ENCODE data around the gene ATXN7L3B. TPM values are rescaled to one million over a fixed set of nuclear protein-coding genes. Genes with fewer than 3 reads are reported as not detected.
A peak's percentile ranks its signal among the peaks of the same experiment; 100 is the strongest.

Gene ATXN7L3B
- total and polyA plus RNA-seq, 9 of the 15 experiments (the other 6 are each of a cell fraction or from before 2014, with no cell fraction given) = 10.3 to 40.5 (median 31.0) TPM

DNA sequence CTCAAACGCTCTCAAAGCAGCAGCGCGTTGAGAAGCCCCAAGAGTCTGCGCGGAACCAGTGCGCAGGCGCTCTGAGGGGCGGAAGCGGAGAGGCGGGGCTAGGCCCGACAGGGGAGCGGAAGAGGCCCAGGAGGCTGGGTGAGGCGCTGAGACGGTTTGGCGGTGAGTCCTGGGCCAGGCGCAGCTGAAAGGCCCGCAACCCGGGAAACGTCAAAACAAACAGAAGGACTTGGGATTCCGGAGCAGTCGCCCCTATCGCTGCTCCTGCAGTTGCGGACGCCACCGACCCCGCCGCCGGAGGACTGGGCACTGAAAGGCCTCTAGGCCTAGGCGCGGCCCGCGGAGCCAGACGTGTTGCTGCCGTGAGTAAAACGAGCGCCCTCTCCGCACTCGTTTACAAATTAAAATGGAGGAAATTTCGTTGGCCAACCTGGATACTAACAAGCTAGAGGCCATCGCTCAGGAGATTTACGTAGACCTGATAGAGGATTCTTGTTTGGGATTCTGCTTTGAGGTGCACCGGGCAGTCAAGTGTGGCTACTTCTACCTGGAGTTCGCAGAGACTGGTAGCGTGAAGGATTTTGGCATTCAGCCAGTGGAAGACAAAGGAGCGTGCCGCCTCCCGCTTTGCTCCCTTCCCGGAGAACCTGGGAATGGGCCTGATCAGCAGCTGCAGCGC lies at the start of gene ATXN7L3B (continued):
- TF ChIP-seq ZNF407 (IDR thresholded peaks at IDR 0.05; ENCODE audit: low read depth) (no peak), POLR2AphosphoS5 (IDR thresholded peaks at IDR 0.05; ENCODE audit: control insufficient read depth, insufficient read depth, low read depth, low read length) (peak; percentile 84), C11orf30 (IDR thresholded peaks at IDR 0.05; ENCODE audit: low read depth) (peak; percentile 42; the same call in 1 of the 2 replicates), ZKSCAN1 (IDR thresholded peaks at IDR 0.05; ENCODE audit: low read depth, low read length) (no peak), BRD4 (IDR thresholded peaks at IDR 0.05) (peak; percentile 97), SP2 (IDR thresholded peaks at IDR 0.05; ENCODE audit: extremely low read depth, low read depth, low read length, poor library complexity, severe bottlenecking) (no peak), ARID1B (IDR thresholded peaks at IDR 0.05) (no peak), CXXC5 (CRISPR knock-in tag; IDR thresholded peaks at IDR 0.05) (peak; percentile 77), FOXK2 (conservative IDR thresholded peaks at IDR 0.05 in 1 of 2, IDR thresholded peaks at IDR 0.05 in 1 of 2; ENCODE audit: low read depth in 2 of 2) (peak in 1 of 2 experiments; percentile 53), ZNF347 (CRISPR knock-in tag; IDR thresholded peaks at IDR 0.05; ENCODE audit: low read depth) (no peak), ZZZ3 (IDR thresholded peaks at IDR 0.05) (peak; percentile 97), POLR2H (tag; IDR thresholded peaks at IDR 0.05; ENCODE audit: low read depth) (peak; percentile 83), TEAD2 (tag; IDR thresholded peaks at IDR 0.05) (no peak), PHF20 (IDR thresholded peaks at IDR 0.05; ENCODE audit: partially characterized antibody) (peak; percentile 90), ATF7 (IDR thresholded peaks at IDR 0.05) (peak; percentile 24; the same call in 1 of the 2 replicates), TAF7 (tag; IDR thresholded peaks at IDR 0.05) (peak; percentile 69), ATF1 (CRISPR knock-in tag; IDR thresholded peaks at IDR 0.05) (no peak), ATF1 (tag; IDR thresholded peaks at IDR 0.05) (peak; percentile 67)
- TF ChIP-seq, protein P1, sequence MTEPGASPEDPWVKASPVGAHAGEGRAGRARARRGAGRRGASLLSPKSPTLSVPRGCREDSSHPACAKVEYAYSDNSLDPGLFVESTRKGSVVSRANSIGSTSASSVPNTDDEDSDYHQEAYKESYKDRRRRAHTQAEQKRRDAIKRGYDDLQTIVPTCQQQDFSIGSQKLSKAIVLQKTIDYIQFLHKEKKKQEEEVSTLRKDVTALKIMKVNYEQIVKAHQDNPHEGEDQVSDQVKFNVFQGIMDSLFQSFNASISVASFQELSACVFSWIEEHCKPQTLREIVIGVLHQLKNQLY (CRISPR knock-in tag; conservative IDR thresholded peaks at IDR 0.05) = no peak
- TF ChIP-seq, protein P2, sequence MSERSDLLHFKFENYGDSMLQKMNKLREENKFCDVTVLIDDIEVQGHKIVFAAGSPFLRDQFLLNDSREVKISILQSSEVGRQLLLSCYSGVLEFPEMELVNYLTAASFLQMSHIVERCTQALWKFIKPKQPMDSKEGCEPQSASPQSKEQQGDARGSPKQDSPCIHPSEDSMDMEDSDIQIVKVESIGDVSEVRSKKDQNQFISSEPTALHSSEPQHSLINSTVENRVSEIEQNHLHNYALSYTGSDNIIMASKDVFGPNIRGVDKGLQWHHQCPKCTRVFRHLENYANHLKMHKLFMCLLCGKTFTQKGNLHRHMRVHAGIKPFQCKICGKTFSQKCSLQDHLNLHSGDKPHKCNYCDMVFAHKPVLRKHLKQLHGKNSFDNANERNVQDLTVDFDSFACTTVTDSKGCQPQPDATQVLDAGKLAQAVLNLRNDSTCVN (CRISPR knock-in tag; IDR thresholded peaks at IDR 0.05) = no peak
